Activated T-helper 1 cell treated with anti-CD3 and anti-CD28 coated beads, Interleukin-2, amount 50 U/mL, for 16 hours (primary cell): Measurements from ENCODE around the gene CRYAA.
"Not testable (repeated sequence)": the region's sequence is repeated elsewhere in the genome, so short reads cannot be mapped to it uniquely, and the experiment has no call there.

ENCODE experiments used
- DNase-seq, 2 donors: peaks; one replicate each; pipeline ENCODE4 v3.0.0-alpha.2; 2020; ENCODE audit warnings: low read depth in 1 of 2, low spot score in 1 of 2

CRYAA gene

DNA sequence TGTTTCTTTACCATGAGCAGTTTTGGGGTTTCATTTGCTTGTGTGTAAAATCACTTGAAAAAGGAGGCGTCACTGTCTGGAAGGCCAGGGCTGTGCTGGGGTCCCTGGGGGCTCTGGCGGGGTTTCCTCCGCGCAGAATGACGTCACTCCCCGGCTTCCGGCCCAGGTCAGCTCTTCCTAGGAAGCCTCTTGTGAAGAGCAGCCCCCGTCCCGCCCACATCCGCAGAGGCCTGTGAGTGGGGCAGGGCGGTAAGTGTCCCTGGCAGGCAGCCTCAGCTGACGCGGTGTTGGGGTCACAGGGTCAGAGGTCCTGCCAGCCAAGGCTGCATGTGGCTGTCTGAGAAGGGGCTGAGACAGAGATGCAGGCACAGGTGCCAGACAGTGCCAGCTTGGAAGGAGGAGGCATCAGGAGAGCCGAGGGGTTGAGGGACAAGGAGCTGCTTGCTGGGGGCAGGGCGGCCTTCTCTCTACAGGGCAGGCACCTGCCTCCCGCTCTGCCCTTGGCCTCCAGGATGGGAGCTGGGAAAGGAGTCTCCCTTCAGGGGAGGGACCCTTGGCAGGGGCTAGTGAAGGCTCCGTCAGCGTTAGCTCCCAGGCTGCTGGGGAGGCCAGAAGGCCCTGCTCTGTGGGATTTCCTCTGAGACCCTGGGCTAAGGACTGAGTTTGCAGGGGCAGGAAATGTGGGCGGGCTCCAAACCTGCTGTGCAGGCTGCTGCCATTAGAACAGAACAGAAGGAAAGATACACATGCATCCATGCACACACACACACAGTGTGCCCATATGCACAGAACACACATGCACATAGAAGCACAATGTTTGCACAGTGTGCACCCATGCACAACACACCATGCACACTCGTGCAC, 8.5 kb downstream of the CRYAA start:
- not testable (repeated sequence) for DNase-seq

DNA sequence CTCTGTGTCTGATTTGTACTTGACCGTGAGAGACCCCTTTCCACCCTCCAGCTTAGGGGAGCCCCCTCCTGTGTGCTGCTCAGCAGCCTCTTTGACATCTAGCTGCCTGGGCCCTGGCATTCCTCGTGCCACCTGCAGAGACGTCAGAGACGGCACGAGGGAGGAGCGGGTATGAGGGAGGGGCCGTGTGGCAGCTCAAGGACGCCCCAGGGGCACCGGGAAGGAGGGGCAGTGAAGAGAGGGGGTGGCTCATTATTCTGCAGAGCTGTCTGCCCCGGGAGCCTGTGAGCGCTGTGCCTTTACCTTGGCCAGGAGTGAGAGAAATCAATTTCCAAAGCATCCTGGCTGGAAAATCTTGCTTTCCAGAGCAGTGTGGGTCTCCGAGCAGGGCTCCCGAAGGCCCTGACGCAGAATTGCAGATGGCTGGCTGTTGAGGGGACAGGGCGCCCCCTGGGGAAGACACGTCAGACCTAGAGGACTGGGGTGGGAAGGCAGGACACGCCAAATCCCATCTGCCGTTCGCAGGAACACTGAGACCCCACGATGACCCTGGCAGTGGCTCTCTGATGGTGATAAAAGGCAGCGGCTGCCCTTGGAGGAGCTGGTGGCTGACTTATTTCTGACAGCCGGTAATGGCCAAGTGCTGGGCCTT, 9.5 kb downstream of the CRYAA start:
- not testable (repeated sequence) for DNase-seq

DNA sequence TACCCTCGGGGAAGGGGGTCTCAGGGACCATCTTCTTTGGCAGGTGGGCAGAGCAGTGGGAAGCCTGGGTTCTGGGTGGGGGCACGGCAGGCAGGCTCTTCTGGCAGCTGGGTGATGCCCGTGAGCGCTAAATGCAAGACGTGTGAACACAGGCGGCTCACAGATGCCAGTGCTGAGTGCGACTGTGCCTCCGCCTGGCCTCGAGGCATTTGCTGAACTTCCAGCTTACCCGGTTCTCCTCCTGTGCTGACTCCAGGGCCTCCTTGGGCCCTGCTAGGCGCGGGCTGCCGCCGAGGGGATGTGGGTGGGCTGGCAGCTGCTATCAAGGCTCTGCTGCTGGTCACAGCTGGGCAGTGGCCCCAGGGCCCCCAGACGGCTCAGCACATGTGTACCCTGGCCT, 12.2 kb downstream of the CRYAA start:
- DNase-seq, result not testable (repeated sequence)

DNA sequence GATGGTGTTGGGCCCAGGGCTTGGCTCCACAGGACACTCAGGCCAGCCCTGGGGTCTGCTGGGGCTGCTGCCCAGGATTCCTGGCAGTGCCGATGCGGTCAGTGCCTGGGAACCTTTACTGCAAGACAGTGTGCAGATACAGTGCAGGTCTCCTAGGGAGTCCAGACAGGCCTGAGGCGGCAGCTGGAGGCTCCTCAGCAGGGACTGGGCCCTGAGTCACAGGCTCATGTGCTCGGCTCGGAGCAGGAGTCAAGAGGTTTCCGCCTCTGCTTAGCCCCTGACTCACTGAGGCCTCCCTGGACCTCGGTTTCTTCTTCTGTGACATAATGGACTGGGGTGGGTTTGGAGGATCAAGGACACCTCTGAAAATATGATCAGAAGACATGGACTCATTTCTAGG, 18.5 kb downstream of the CRYAA start:
- not testable (repeated sequence) for DNase-seq

DNA sequence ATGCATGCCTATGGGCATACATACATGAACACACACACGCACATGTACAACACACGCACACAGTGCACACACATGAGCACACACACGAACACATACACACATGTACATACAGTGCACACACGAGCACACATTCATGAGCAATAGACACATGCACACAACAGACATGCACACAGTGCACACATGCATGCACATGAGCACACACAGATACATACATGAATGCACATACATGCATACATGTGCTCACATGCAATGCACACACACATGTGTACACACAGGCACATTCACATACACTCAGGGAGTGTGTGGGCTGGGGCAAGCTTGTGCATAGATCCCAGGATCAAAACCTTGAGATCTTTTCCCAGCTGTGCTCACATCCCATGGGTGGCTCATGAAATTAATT, 18.9 kb downstream of the CRYAA start:
- no peak for DNase-seq

DNA sequence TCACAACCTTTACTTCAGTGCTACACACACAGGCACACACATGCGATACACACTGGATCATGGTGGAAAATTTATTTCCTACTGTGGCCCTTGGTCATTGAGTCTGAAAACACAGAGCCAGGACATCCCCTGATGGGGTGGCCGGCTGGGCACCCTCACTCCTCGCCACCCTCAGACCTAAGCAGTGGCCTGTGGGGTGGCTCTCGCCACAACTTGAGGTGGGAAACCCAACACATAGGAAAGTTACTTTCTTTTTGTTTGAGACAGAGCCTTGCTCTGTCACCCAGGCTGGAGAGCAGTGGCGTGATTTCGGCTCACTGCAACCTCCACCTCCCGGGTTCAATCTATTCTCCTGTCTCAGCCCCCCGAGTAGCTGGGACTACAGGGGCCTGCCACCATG, 19.4 kb downstream of the CRYAA start:
- DNase-seq, result no peak

DNA sequence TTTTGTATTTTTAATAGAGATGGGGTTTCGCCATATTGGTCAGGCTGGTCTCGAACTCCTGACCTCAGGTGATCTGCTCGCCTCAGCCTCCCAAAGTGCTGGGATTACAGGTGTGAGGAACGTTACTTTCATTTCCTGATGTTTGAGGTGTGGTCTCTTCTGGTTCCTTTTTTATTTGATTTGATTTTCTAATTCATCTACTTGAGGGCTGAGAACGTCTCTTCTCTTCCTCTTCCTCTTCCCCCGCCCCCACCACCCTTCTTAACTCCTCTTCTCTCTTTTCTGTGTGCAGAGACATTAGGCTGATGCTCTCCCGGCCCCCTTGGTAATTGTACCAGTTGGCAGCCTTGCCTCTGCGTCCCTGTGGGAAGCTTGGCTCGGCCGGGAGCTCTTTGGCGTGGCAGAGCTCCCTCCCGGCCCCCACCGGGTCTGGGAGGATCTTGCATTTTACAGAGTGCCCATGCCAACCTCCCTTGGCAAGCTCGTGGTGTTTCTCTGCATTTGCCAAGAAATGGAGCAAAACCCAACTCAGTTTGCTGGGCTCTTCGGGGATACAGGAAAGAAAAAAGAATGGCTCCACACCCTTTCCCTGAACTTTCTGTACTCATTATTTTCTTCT, 19.9 kb downstream of the CRYAA start:
- DNase-seq, result no peak

DNA sequence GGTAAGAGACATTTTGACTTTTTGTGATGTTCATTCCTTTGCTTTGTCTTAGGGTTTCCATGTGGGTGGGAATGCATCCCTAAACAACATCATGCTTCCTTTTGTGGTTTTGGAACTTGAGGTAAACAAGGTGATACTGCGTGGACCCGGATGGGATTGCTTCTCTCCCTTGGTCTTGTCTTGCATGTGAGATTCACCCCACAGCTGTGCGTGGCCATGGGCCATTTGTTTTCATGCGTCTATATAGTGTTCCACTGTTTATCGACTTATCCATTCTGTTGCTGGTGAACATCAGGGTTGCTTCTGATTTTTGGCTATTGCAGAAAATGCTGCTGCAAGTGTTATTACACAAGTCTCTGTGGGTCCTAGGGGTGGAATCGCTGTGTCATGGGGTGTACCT, 21.1 kb downstream of the CRYAA start:
- DNase-seq, result no peak

DNA sequence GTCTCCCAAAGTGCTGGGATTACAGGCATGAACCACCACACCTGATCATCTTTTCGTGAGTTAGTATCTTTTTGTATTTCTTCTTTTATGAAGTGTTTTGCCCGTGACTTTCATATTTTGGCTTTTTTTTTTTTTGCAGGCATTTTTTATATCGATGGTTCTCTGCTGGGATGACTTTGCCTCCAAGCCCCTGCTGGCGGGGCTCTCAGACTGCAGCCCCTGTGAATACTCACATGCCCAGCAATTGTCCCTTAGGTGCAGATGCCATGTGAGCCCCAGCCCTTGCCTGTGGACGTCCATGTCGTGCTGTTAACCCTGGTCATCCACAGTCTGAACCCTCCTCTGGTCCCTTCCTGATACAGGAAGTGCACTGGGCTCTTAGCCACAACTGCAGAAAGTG, 21.7 kb downstream of the CRYAA start:
- no peak for DNase-seq

DNA sequence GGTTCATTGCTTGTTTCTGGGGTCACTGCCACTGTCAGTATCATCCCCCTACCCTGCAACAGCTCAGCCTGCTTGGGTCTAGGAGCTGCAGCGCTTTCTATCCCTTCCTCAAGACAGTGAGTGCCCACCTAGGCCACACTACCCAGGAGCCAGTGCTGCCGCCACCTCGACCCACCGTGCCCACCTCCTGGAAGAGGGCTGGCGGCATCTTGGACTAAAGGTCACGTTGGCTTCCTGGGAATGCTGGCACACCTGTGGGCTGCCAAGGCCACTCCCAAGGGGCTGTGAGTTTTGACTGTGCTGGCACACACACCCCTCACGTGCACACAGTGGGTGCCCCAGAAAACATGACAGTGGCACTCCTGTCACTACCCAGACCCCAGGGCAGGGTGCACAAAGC, 22.1 kb downstream of the CRYAA start:
- DNase-seq, result no peak

DNA sequence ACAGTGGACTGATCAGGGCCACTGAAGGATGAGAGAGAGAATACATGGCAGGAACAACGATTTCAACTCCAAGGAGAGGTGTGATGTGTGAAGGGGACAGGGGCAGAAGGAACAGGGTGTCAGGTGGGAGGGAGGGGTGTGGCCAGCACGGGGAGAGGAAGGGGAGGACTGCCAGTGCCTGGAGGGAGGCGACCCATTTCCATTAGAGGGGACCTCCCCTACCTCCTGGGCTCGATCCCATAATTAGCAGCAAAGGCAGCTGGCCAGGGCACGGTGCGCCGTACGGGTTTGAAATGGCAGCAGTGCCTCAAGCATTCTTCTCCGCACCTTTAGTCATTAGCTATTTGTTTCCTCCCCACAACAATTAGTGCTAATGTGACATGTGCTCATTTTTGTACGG, 22.7 kb downstream of the CRYAA start:
- DNase-seq, result no peak

DNA sequence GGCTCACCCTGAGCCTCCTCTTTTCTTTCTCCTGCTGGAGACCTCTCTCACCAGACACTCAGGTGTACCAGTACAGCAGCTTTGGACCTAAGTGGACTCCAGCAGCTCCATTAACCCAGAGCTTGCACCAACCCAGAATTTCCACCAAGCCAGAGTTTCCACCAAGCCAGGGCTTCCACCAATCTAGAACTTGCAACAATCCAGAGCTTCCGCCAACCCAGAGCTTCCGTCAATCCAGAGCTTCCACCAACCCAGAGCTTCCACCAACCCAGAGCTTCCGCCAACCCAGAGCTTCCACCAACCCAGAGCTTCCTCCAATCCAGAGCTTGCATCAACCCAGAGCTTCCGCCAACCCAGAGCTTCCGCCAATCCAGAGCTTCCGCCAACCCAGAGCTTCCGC, 23.2 kb downstream of the CRYAA start:
- DNase-seq, result no peak

DNA sequence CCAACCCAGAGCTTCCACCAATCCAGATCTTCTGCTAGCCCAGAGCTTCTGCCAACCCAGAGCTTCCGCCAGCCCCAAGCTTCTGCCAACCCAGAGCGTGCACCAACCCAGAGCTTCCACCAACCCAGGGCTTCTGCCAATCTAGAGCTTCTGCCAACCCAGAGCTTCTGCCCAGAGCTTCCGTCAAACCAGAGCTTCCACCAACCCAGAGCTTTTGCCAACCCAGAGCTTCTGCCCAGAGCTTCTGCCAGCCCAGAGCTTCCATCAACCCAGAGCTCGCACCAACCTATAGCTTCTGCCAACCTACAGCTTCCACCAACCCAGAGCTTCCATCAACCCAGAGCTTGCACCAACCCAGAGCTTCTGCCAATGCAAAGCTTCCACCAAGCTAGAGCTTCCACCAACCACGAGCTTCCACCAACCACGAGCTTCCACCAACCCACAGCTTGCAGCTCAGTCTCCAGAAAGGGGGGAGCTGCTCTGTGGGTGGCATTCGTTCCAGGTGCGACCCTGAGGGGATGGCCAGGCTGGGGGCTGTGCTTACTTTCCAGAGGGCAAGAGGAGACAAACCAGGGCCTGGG, 23.8 kb downstream of the CRYAA start:
- DNase-seq, result no peak

DNA sequence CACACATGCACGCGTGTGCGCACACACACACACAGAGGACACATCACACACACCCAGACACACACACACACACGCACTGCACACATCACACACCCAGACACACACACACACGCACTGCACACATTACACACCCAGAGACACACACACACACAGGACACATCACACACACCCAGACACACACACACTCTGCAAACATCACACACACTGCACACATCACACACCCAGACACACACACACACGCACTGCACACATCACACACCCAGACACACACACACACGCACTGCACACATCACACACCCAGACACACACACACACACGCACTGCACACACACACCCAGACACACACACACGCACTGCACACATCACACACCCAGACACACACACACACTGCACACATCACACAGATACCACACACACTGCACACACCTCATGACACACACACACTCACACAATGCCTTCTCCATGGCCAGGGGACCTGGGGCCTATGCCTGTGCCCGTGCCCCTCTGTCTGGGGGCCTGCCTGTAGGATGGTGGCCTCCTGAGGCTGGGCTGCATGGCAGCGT, 24.4 kb downstream of the CRYAA start:
- no peak for DNase-seq

DNA sequence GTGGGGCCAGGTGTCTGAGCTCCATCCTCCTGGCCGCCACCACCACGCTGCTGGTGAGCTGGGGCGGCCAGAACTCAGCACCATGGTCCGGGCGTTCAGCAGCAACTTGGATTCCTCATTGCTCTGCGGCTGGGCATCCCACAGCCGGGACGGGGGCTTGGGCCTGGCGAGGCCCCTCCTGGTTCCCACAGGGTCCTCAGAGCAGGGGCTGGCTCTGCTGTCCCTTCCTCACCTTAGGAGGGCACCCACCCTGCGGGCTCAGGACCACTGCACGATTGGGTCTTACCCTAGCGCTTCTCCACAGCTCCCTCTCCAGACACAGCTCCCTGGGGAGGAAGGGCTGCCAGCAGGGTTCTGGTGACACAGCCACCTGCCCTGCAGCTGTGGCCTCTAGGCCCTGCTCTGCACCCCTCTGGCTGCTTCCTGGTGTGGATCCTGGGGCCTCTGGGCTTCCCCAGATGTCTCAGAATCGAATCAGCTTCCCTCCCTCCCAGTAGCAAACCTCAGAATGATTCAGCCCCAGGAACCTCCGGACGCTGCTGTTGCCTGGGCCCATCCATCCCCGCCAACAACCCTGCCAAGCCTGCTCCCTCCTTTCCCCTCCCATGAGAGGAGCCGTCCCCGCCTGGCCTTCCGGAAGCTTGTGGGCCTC, 25.0 kb downstream of the CRYAA start:
- no peak for DNase-seq

DNA sequence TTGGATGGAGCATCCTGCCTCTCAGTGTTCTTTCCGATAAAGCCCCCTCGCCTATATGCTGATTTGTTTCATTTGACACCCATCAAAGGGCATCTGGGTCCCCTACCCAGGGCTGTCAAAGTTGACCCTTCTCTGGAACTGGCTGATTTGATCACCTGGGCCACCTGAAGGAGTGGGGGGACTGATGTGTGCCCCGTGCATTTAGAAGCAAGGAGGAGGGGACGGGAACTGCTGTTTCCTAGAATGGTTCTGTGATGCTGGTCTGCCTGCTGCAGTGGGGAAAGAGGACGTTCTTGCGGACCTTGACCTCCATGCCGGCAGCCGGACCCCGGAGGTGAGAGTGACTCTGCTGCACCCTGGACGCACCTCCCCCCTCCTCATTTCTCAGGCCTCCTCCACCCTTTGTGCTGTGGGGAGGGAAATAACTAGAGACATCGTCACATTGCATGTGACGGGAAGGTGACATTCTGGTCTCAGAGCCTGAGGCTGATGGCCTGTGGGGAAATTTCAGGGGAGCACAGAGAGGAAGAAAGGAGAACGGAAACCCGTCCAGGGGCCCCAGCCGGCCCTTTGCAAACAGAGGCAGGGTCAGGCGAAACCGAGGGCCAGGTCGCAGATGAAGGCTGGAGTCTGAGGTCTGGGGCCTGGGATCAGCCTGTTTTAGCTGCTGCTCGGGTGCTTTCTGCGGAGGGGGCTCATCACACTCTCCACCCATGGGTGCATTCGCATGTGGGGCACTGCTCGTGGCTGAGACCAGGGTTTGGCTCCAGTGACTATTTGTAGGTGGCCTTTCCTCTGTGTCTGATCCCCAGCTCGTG, 25.7 kb downstream of the CRYAA start:
- no peak for DNase-seq

DNA sequence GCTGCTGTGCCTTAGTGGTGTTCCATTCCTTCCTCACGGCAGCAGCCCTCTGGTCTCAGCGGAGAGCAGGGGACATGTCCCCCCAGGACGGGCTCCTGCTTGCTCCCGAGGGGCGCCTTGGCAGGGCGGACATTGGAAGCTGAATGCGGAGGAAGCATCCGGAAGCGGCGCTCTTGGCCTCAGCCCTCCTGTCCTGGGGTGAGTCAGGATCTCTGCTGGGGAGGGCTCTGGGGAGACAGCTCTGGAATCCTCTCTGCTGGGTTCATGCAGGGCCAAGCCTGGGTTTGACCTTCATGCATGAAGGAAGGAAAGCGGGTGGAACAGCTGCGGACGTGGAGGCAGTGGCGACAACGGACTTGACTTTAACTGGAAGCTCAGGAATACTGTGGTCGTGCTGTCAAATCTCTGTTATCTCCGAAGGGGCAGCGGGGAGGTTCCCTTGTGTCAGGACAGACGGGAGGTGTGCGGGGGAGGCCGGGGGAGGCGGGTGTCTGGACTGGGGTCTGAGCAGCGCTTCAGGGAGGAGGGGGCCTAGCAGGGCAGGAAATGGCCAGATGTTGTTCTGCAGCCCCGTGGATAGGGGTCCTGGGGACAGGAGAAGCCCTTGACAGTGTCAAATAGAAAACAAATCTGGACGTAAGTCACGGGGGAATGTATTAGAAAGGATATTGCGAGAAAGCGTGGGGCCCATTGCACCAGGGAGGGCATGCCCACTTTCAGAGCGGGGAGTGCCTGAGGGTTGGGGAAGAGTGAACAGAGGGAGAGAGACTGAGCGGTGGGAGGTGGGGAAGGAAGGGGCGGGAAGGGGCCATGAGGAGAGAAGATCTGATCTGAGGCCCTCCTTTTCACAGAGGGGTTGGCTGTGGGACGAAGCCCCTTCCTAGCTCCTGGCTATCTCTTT, 26.6 kb downstream of the CRYAA start:
- no peak for DNase-seq

DNA sequence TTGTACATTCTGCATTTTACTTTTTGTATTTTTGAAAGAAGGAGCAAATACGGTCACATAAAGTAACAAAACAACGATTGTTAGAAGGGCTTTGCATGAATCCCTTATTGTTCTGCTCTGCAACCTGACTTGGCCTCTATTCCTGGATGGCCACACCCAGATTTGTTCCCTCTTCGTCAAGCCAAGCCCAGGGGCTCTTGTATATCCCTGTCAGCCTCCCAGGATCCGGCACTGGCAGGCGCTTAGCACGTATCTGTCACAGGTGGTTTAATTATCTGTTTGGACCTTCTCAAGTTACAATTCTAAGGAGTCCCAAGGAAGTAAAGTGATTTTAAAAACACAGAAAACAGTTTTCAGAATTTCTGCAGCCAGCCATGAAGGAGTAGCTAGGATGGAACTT, 28.0 kb downstream of the CRYAA start:
- DNase-seq, result no peak

DNA sequence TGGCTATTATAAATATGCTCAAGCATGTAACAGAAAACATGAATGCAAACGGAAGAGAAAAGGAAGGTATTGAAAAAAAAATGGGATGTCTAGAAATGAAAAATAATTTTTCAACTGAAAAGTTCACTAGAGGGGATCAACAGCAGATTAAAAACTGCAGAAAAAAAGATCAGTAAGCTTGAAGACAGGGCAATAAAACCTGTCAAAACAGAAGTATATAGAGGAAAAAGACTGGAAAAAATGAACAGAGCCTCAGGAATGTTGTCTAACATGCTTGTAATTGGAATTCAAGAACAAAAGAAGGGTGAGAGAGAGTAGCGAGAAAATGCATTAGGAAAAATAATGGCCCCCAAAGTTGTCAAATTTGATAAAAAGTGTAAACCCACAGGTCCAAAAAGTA, 29.6 kb downstream of the CRYAA start:
- DNase-seq, result no peak
